DOHH2 (cell line): Measurements from ENCODE around the gene SEPSECS.

Source experiments
- H3F3A ChIP-seq: fragments of 200-600 bp; sonication (generic), shearing (Covaris generic); 2 replicates; pipeline ENCODE4 v1.6.0; 2016; ENCODE audit warnings: antibody characterized with exemption, mild to moderate bottlenecking; ENCODE audit not compliant: control insufficient read depth, insufficient read depth
- H3K27ac ChIP-seq: fragments of 200-600 bp; sonication (generic); 2 replicates; pipeline ENCODE4 v1.5.1; 2014; ENCODE audit warnings: low read depth, mild to moderate bottlenecking, low read length, moderate library complexity
- H3K27me3 ChIP-seq: fragments of 200-600 bp; sonication (generic); 2 replicates; pipeline ENCODE4 v1.6.1; 2014; ENCODE audit warnings: mild to moderate bottlenecking, low read length, mixed read lengths; ENCODE audit not compliant: control insufficient read depth
- H3K36me3 ChIP-seq: fragments of 200-600 bp; sonication (generic); 2 replicates; pipeline ENCODE4 v1.6.1; 2014; ENCODE audit warnings: mild to moderate bottlenecking, low read length, moderate library complexity, mixed read lengths; ENCODE audit not compliant: control insufficient read depth
- H3K4me1 ChIP-seq: fragments of 200-600 bp; sonication (generic); 2 replicates; pipeline ENCODE4 v1.6.1; 2014; ENCODE audit warnings: mild to moderate bottlenecking, low read length, mixed read lengths; ENCODE audit not compliant: control insufficient read depth
- H3K4me2 ChIP-seq: fragments of 200-600 bp; sonication (generic); 2 replicates; pipeline ENCODE4 v1.6.0; 2014; ENCODE audit warnings: mild to moderate bottlenecking, low read length, moderate library complexity
- H3K4me3 ChIP-seq: fragments of 200-600 bp; sonication (generic); 2 replicates; pipeline ENCODE4 v1.5.1; 2014; ENCODE audit warnings: mild to moderate bottlenecking, low read length, mixed read lengths
- H3K79me2 ChIP-seq: fragments of 200-600 bp; sonication (generic); 2 replicates; pipeline ENCODE4 v1.6.1; 2014; ENCODE audit warnings: mild to moderate bottlenecking, low read length, mixed read lengths; ENCODE audit not compliant: control insufficient read depth
- H3K9me2 ChIP-seq: fragments of 200-600 bp; sonication (generic); replicated peaks from 2 replicates; pipeline ENCODE4 v1.6.1; 2014; ENCODE audit warnings: mild to moderate bottlenecking, low read length, mixed read lengths; ENCODE audit not compliant: control insufficient read depth
- H3K9me3 ChIP-seq: fragments of 200-600 bp; sonication (generic); 2 replicates; pipeline ENCODE4 v1.6.1; 2014; ENCODE audit warnings: antibody characterized with exemption, low read length, mixed read lengths; ENCODE audit not compliant: control insufficient read depth, insufficient read depth
- H4K20me1 ChIP-seq: fragments of 200-600 bp; sonication (generic); 2 replicates; pipeline ENCODE4 v1.6.0; 2014; ENCODE audit warnings: low read depth, mild to moderate bottlenecking, antibody characterized with exemption, low read length, moderate library complexity; ENCODE audit not compliant: control insufficient read depth, insufficient read depth
- EZH2phosphoT487 ChIP-seq: fragments of 200-600 bp; sonication (generic); IDR thresholded peaks from 2 replicates; pipeline ENCODE4 v1.6.1; 2017; ENCODE audit warnings: borderline replicate concordance, mild to moderate bottlenecking, antibody characterized with exemption, low read length, moderate library complexity, mixed read lengths
- TF ChIP-seq, protein P1 (sequence below): fragments of 200-600 bp; sonication (generic); IDR thresholded peaks from one replicate; pipeline ENCODE4 v1.5.1; 2014; ENCODE audit warnings: antibody characterized with exemption, mild to moderate bottlenecking, low read depth, low read length; ENCODE audit not compliant: poor library complexity, severe bottlenecking

Gene SEPSECS

GRCh38 chr4:25141592-25141991 is 18.7 kb downstream of the SEPSECS start:
- H3K36me3 ChIP-seq: peaks cover 34% of the 10 kb centered on the region
- TF ChIP-seq, protein P1, sequence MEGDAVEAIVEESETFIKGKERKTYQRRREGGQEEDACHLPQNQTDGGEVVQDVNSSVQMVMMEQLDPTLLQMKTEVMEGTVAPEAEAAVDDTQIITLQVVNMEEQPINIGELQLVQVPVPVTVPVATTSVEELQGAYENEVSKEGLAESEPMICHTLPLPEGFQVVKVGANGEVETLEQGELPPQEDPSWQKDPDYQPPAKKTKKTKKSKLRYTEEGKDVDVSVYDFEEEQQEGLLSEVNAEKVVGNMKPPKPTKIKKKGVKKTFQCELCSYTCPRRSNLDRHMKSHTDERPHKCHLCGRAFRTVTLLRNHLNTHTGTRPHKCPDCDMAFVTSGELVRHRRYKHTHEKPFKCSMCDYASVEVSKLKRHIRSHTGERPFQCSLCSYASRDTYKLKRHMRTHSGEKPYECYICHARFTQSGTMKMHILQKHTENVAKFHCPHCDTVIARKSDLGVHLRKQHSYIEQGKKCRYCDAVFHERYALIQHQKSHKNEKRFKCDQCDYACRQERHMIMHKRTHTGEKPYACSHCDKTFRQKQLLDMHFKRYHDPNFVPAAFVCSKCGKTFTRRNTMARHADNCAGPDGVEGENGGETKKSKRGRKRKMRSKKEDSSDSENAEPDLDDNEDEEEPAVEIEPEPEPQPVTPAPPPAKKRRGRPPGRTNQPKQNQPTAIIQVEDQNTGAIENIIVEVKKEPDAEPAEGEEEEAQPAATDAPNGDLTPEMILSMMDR: no peak
- TF ChIP-seq EZH2phosphoT487: no peak
- no peak overlapping the region for H3K4me2 ChIP-seq

DNA sequence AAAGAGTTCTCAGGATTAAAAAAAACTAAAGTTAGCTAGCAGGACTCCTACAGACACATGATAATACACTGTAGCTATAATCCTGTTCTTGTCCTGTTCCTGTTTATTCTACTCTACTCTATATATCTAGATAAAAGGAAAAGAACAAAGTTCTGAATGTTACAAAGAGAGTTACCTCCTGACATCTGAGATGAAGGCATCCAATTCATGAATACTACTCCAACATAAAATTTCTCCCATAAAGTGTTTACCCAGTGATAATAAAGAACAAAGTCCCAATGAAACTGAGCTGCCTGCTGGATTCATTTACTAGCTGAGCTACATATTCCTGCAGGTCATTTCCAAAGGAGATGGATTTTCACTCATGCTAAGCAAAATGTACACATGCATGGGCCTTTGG is 27.1 kb downstream of the SEPSECS start:
- Histone ChIP-seq H3K27ac (no peak overlapping the region), H3K4me1 (no peaks in the 10 kb centered on the region), H3K4me2 (no peak overlapping the region), H3K79me2 (no peaks in the 10 kb centered on the region), H3K9me3 (no peaks in the 10 kb centered on the region), H3K9me2 (no peaks in the 10 kb centered on the region), H3F3A (no peaks in the 10 kb centered on the region), H4K20me1 (no peaks in the 10 kb centered on the region), H3K27me3 (no peaks in the 10 kb centered on the region), H3K36me3 (peaks cover 3% of the 10 kb centered on the region), H3K4me3 (no peak overlapping the region)
- TF ChIP-seq EZH2phosphoT487: no peak
- TF ChIP-seq, protein P1: no peak

More at GRCh38 chr4:25141592-25141991, 18.7 kb downstream of the SEPSECS start:
- H3K27me3 ChIP-seq: no peaks in the 10 kb centered on the region
- H3K79me2 ChIP-seq: no peaks in the 10 kb centered on the region
- H3K27ac ChIP-seq: no peak overlapping the region
- H3K4me1 ChIP-seq: no peaks in the 10 kb centered on the region
- H4K20me1 ChIP-seq: 0 out of 2 replicates have a peak, but pooled peaks cover 5% of the 10 kb centered on the region
- no peaks in the 10 kb centered on the region for H3K9me3 ChIP-seq
- no peaks in the 10 kb centered on the region for H3K9me2 ChIP-seq
- no peaks in the 10 kb centered on the region for H3F3A ChIP-seq
- H3K4me3 ChIP-seq: no peak overlapping the region

DNA sequence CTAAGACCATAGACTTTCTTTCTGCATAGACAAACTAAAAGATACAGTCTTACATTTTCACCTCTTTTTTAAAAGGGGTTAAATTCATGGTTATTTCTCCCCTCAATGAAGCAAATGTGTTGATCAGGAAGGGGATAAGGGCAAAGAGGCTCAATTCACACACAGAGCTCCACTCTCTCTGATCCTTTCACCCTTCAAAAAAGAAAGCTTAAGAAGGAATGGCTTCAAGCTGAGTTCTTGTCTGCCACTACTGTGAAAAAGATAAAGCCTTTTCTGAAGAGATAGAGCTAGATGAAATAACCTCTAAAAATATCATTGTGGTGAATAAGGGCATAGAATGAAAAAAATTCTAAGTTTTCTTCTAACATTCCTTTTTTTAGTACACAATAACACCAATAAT is 28.3 kb downstream of the SEPSECS start:
- Histone ChIP-seq H3K4me1 (no peaks in the 10 kb centered on the region), H3K36me3 (peaks cover 10% of the 10 kb centered on the region), H3K27me3 (no peaks in the 10 kb centered on the region), H3K27ac (no peak overlapping the region), H3K79me2 (no peaks in the 10 kb centered on the region), H3K9me2 (no peaks in the 10 kb centered on the region), H3K4me2 (no peak overlapping the region), H3K4me3 (no peak overlapping the region), H3F3A (no peaks in the 10 kb centered on the region), H3K9me3 (no peaks in the 10 kb centered on the region), H4K20me1 (no peaks in the 10 kb centered on the region)
- TF ChIP-seq, protein P1: no peak
- no peak for TF ChIP-seq EZH2phosphoT487
